ENCODE results near the gene MUC22.
"Not testable (repeated sequence)": the region's sequence is repeated elsewhere in the genome, so short reads cannot be mapped to it uniquely, and the experiment has no call there.

The MUC22 gene
- 0 reads per million in 2 experiments for total RNA-seq

DNA sequence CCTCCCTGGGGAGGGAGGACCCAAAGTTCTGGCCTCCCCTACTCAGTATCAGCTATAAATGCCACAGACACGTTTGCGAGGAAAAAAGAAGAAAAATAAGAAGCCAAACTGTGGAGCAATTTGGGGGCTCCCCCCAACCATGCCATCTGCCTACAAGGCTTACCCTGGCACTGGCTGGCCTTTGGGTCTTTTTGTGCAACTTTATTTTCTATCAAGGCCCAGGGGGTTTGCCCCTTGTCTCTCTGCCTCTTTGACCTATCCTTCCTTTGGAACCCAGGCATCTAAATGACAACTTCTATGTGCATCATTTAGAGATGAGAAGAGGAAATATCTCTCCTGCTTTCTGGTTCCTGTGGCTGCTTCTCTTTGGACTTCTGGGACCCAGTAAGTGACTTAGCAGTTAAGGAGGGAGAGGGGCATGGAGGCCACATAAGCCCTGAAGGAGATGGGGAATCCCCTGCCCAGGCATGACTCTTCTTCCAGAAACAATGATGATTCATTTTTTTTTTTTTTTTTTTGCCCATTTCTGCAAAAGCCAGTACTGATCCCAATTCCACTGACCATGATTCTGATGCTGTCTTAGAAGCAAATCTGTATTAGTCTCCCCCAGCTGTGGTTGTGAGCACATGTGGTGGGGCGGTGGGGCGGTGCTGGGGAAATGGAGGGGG is at the start of gene MUC22:
MUC22 (plus strand) TSS at position 82 of the 668 bp plus-strand sequence; CDS start at position 315, 233 bp downstream.
- no peak for DNase-seq (ENCODE audit: low read depth)

DNA sequence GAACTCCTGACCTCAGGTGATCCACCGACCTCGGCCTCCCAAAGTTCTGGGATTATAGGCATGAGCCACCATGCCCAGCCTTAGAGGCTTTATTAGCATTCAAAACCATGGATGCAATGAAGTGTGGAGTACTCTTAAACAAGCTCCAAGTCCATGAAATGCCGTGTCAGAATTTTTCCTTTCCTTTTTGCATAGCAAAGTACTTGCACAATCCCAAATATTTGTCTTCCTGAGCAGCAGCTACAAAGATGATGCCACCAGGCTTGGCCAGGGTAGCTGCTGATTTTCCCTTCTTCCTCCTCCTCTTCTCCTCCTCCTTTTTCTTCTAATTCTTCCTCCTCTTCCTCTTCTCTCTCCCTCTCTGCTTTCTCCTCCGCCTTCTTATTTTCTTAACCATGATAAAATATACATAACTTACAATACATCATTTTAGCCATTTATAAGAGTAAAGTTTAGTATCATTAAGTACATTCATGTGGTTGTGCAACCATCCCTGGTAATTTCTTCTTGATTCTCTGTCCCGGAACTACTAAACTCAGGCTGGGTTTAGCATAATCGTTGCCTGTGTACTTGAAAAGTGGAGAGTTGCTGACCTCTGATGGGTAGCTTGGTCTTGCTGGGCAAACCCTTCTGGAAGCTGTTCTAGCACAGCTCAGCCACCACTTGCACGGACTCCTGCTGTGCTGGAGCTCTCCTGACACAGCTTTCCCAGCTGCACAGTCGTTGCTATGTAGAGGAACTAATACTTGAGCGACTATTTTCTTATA is 49.2 kb upstream of the MUC22 start:
- DNase-seq (ENCODE audit: low read depth), result no peak

DNA sequence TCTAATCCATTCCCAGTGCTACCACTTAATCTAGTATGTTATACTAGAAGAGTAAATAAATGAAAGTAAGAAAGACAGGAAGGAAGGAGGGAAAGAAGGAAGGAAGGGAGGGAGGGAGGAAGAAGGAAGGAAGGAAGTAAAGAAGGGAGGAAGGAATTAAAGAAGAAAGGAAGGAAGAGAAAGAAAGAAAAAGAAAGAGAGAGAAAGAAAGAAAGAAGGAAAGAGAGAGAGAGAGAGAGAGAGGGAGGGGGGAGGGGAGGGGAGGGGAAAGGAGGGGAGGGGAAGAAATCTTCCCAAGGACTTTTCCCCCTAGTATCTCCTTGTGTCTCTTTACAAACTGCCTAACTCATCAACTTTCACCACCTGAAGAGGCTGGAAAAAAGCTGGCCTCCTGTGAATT is 47.6 kb upstream of the MUC22 start:
- DNase-seq (ENCODE audit: low read depth), result no peak

DNA sequence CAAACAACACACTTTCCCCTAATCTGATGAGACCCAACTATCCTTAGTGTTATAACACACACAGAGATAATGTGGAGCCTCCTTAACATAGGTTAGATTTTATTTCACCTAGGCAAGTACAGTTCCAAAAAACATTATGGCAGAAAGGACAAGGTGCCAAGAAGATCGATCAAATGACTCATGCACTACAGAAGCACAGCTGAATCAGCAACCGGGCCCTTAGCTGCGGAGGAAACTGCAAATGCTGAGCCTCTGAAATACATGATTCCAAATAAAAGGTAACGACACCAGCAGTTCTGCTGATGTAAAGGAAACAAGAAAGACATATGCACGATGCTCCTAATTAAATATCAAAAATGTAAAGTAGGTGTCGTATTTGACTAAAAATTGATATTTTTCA is 46.6 kb upstream of the MUC22 start:
- DNase-seq (ENCODE audit: low read depth), result no peak

DNA sequence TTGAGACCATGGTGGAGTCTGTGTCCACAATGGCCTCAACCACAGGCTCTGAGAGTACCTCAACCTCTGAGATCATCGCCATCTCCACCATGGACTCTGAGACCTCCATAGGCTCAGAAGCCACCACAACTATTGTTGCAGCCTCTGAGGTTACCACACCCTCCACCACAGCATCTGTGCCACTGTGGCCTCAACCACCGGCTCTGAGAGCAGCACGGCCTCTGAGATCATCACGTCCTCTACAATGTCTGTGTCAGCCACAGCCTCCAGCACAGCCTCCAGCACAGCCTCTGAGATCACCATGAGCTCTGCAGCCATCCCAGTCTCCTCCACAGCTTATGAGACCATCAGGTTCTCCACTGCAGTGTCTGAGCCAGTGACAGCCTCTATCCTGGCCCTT is 46.2 kb upstream of the MUC22 start:
- no peak for DNase-seq (ENCODE audit: low read depth)

DNA sequence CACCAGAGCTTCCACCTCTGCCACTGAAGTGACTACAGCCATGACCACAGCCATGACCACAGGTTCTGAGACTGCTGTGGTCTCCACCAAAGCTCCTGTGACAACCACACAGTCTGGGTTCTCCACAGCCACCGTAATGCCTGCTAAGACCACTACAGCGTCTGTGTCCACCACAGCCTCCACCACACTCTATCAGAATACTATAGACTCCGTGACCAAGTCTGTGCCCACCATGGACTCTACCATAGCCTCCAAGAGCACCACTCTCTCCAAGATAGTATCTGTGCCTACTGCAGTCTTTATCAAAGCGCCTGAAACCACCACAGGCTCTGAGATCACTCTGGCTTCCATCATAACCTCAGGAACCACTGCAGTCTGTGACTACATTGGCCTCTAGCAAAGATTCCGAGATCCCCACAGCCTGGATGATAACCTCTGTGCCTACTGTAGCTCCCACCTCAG is 45.1 kb upstream of the MUC22 start:
- DNase-seq (ENCODE audit: low read depth), result no peak

DNA sequence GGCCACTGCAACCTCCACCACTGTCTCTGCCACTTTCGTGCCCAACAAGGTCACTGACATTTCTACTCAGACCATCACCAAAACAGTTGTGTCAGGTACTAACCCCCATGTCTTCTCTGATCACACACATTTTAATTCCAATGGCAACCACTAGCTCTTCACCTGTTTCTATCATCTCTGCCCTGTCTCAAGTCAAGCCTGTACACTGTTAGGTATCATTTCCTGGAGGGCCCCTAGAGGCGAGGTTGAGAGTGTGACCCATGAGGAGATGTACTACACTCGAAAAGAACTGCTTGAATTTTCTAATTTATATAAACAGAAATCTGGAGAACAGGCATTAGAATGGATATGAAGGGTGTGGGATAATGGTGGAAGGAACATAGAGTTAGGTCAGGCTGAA is 44.1 kb upstream of the MUC22 start:
- DNase-seq (ENCODE audit: low read depth), result no peak

DNA sequence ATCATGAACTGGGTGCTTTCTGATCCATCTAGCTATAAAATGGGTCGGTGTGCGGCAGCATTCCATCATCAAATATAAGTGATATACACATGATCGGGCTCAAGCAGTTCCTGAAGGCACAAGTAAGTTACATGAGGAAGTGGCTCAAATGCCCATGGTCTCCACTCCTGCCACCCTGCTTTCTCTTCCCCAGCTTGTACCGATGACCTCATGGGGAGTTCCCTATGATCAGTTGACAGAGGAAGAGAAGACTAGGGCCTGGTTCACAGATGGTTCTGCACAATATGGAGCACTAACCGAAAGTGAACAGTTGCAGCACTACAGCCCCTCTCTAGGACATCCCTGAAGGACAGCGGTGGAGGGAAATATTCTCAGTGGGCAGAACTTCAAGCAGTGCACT is 41.1 kb upstream of the MUC22 start:
- DNase-seq (ENCODE audit: low read depth), result not testable (repeated sequence)

DNA sequence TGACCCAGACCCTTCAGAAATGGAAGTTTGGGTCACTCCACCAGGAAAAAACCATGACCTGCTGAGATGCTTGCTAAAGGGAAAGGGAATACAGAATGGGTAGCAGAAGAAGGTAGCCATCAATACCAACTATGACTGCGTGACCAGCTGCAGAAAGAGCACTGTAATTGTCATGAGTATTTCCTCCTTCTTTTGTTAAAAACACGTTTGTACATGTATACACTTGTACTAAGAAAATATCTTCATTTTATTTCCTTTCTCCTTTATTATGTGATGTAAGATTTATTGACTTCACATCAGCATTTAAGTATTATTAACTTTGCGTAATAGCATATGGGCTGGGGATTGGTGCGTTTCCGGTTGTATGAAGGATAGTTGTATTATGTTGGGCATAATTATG is 39.3 kb upstream of the MUC22 start:
- no peak for DNase-seq (ENCODE audit: low read depth)

DNA sequence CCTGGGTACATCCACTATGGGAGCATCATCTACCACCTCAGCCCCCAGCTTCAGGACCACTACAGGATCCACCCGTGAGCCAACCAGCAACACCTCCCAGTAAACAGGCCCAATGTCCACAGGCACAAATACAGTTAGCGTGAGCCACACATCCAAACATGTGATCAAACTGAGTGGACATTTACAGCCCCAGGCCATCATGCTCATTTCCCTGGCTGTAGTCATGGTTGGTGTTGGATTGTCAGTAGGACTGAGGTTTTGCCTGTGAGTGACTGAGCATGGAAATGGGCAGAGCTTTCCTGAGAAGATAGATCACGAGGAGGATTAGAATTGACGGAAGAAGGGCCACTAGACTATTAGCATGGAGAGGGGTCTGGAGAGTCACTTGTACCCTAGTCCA is 37.5 kb upstream of the MUC22 start:
- no peak for DNase-seq (ENCODE audit: low read depth)

DNA sequence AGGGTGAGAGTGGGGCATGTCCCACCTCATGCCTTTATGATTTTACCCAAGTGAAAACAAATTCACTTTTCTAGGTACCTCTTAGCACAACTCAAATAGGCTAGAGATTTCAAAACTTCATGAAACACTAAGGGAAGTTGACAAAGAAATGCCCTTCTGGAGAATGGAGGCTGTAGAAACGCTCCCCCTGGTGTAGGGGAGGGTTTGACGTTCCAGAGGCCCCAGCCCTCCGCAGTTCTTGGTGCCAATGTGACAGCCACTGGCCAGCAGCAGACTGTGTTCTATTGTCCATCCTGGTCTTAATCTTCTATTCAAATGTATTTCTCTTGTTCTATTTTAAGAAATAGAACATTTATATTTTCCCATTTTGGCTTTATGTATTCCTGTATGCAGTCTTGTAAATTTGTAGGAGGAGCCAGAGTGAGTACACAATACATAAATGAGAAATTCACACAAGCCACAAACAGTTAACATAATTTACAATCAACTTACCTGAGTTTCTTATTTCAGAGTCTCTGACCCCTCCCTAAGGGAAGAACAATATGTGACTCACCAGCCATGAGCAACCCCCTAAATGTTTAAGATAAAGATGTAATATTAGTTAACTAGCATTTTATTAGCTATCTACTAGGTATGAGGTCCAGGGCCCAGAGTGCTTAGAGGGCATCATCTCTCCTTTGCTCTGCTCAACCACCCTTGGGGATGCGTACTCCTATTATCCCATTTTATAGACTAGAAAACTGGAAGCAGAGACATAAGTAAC is 35.6 kb upstream of the MUC22 start:
- DNase-seq (ENCODE audit: low read depth), result no peak

DNA sequence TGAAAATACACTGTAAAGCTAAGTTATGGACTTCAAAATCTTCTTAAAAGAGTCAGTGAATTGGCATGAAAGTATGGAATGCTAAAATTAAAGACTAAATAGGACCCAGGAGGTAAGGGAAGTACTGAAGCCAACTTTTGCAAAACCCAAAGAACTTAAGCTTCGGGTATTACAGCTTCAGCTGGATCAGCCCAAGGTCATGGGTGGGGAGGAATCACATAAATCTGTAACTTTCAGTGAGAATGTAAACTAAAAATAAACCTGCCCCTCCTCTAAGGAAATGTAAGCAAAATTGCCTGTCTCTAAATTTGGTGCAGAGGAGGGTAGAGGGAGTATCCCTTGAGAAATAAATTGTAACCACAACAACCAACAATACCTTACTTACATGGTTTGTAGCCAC is 31.1 kb upstream of the MUC22 start:
- DNase-seq (ENCODE audit: low read depth), result no peak

DNA sequence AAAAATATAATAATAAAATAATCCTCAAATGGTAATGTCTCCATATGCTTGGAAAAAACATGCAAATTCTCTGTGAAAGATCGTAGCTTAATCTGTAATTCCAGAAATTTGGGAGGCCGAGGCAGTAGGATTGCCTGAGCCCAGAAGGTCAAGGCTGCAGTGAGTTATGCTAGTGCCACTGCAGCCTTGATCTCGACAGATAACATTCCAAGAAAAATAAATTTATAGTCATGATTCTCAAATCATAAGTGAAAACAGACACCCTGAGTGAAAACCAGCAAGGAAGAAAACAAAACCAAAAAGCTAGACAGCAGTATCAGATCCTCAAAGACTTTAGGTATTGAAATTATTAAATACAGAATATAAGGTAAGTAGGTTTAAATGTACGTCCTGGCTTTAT is 30.6 kb upstream of the MUC22 start:
- DNase-seq (ENCODE audit: low read depth), result no peak

DNA sequence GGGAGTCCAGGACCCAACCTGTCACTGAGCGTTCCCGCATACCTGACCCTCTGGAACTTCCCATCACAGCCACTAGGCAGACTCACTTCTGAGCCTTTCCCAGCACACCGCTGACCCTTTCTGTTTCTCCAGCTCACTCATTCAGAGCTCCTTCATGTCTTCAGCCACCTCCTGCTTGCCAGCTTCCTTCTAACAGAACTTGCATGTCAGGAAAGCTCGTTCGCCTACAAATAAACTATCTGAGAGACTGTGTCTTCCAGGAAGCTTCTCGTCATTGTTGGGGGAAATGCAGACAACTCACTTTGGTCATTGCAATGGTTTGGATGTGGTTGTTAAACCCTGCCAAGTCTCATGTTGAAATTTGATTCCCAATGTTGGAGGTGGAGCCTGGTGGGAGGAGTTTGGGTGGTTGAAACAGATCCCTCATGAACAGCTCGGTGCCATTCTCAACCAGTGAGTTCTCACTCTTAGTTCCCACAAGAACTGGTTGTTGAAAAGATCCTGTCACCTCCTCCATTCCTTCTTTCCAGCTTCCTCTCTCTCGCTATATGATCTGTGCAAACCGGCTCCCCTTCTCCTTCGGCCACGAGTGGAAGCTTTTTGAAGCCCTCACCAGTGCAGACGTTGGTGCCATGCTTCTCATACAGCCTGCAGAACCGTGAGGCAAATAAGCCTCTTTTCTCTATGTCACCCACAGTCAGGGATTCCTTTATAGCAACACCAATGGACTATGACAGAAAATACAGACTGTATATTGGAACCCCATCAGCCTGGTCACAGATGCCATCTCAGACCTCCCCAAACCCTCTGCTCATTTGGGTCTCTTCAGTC is 28.1 kb upstream of the MUC22 start:
- DNase-seq (ENCODE audit: low read depth), result no peak

DNA sequence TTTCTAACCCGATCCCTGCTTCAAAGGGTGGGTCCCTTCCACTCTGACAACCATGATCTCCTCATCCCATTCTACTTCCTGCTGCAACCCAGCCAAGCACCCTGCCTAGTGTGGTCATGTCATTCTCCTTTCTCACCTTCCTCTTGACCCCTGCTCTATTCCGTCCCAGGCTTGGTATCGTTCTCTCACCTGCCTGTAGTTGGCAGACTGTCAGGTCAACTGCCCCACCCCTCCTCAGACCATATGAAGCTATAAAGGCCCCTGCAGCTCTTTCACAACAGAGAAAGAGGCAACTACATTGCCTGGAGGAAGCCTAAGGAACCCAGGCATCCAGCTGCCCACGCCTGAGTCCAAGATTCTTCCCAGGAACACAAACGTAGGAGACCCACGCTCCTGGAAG is 26.8 kb upstream of the MUC22 start, which contains the start of gene MUC21:
MUC21 (plus strand) TSS at position 280 of the 400 bp plus-strand sequence. CDS start 241 bp downstream, outside the sequence.
- DNase-seq (ENCODE audit: low read depth), result no peak

DNA sequence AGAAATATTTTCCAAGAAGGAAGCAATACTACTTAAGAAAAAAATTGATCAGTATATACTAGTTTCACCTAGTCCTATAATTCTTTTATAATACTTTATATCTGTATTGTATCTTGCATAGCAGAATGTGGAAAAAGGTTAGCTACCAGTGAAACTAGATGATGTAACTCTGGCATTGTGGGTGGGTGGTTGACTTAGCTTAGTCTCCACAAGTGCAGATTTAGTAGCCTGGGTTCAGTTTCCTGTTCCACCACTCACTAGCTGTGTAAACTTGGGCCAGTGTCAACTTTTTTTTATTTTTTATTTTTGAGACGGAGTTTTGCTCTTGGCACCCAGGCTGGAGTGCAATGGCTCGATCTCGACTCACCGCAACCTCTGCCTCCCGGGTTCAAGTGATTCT is 24.8 kb upstream of the MUC22 start:
- DNase-seq (ENCODE audit: low read depth), result no peak

DNA sequence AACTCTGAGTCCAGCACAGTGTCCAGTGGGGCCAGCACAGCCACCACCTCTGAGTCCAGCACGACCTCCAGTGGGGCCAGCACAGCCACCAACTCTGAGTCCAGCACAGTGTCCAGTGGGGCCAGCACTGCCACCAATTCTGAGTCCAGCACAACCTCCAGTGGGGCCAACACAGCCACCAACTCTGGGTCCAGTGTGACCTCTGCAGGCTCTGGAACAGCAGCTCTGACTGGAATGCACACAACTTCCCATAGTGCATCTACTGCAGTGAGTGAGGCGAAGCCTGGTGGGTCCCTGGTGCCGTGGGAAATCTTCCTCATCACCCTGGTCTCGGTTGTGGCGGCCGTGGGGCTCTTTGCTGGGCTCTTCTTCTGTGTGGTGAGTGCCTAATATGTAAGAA is 23.0 kb upstream of the MUC22 start:
- DNase-seq (ENCODE audit: low read depth), result no peak

DNA sequence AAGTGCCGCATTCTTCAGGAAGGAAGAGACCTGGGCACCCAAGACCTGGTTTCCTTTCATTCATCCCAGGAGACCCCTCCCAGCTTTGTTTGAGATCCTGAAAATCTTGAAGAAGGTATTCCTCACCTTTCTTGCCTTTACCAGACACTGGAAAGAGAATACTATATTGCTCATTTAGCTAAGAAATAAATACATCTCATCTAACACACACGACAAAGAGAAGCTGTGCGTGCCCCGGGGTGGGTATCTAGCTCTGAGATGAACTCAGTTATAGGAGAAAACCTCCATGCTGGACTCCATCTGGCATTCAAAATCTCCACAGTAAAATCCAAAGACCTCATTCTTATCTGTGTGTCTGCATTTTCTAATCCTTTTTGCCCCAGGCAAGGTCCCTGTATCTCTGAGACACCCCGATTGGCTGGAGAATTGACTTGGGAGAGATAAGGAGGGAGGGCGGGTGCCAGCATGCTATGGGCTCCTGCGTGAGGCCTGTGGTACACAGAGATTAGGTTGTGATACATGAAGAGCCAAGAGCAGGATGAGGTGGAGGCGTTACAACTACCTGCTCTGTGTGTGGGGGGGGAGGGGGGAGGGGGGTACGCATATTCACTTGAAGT is 22.0 kb upstream of the MUC22 start:
- no peak for DNase-seq (ENCODE audit: low read depth)

DNA sequence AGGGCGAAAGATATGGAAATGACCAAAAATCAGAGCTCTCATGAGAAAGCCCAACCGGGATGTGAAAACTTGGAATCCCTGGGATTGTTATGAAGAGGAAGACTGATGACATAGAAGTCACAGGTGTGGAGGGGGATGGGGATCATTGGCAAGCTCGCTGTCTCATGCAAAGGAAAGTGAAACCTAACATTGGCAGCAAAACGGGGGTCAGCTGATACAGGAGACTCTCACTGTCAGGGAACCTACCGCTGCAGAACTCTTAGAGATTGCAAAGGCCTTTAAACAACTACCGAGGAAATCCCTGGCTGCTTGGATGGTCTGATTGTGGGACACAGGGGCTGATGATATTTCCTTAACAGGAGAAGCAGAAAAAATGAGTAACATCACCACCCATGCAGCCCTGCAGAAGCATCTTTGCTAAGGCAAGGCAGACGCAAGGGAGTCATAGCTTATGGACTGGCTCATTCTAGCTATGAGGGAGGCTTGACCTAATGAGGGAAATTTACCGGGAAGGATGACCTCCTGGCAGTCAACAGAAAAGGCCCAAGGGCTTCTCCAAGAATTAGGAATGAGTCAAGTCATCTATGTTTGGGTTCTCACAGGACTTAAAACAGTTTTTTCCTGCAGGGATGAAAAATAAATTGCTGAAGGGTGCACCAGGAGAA is 19.7 kb upstream of the MUC22 start:
- no peak for DNase-seq (ENCODE audit: low read depth)

DNA sequence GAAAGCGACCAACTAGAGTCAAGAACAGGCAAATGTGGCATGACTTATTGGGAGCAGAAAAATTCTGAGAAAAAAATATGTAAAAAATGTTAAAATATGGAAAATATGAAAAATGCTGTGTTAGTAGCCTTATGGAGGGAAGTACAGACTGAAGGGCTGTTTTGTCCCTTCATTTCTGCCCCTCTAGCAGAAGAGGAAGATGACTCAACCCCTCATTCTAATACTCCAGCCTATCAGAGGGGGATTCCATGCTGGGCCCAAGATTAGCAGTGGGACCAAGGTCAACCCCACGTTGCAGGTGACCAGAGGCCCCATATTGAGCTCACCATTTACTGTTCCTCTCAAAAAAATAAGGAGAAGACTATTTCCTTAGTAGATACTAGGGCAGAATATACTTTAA is 18.4 kb upstream of the MUC22 start:
- no peak for DNase-seq (ENCODE audit: low read depth)

DNA sequence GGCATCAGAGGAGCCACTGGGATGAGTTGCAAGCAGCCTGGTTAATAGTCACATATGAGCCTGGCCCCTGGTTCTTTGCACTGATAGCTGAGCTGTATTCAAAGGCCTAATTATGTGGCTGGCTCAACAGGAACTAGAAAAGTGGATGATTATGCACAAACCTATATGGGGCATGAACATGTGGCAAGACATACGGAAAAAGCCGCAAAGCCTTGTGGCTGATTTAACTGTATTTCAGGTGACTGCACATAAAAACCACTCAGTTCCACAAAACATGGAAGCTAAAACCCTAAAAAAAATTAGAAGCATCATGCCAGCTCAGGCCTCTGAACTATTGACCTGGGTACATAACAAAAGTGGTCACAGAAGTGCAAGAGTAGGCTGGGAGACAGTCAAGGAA is 13.0 kb upstream of the MUC22 start:
- DNase-seq (ENCODE audit: low read depth), result no peak

Measured in T follicular helper cell (primary cell).